Neural cell (in vitro differentiated cells): ENCODE measurements around the gene GMPR. TPM values are rescaled to one million over a fixed set of nuclear protein-coding genes. Genes with fewer than 3 reads are reported as not detected.

Experiments
- H2AFZ ChIP-seq: fragments of 200-600, 300-800 bp; sonication (generic), shearing (Covaris generic); 2 replicates; pipeline ENCODE4 v1.6.0; 2014; ENCODE audit warnings: low read depth, mild to moderate bottlenecking, antibody characterized with exemption, low read length, moderate library complexity
- H3F3A ChIP-seq: fragments of 200-600 bp; shearing (Covaris generic); 2 replicates; pipeline ENCODE4 v1.6.1; 2016; ENCODE audit warnings: mild to moderate bottlenecking, moderate library complexity, mixed read lengths, antibody characterized with exemption, low read length; ENCODE audit not compliant: insufficient read depth, poor library complexity, severe bottlenecking
- H3K27ac ChIP-seq: fragments of 200-600, 300-800 bp; sonication (generic), shearing (Covaris generic); 2 replicates; pipeline ENCODE4 v1.5.1; 2014; ENCODE audit warnings: mild to moderate bottlenecking, low read length, moderate library complexity
- H3K27me3 ChIP-seq: fragments of 300-800, 200-600 bp; sonication (generic), shearing (Covaris generic); 2 replicates; pipeline ENCODE4 v1.6.0; 2014; ENCODE audit warnings: mild to moderate bottlenecking, low read depth, low read length, moderate library complexity; ENCODE audit not compliant: insufficient read depth
- H3K36me3 ChIP-seq: fragments of 300-800, 200-600 bp; sonication (generic), shearing (Covaris generic); 2 replicates; pipeline ENCODE4 v1.5.1; 2014; ENCODE audit warnings: mild to moderate bottlenecking, antibody characterized with exemption, low read length, moderate library complexity; ENCODE audit not compliant: insufficient read depth
- H3K4me2 ChIP-seq: fragments of 300-800, 200-600 bp; sonication (generic), shearing (Covaris generic); 2 replicates; pipeline ENCODE4 v1.6.0; 2014; ENCODE audit warnings: mild to moderate bottlenecking, low read length
- H3K4me3 ChIP-seq: fragments of 300-800, 200-600 bp; sonication (generic), shearing (Covaris generic); 2 replicates; pipeline ENCODE4 v1.5.1; 2014; ENCODE audit warnings: mild to moderate bottlenecking, low read length, moderate library complexity
- H3K79me2 ChIP-seq: fragments of 200-600 bp; shearing (Covaris generic); replicated peaks from 2 replicates; pipeline ENCODE4 v1.6.0; 2014; ENCODE audit warnings: mild to moderate bottlenecking, low read length, moderate library complexity; ENCODE audit not compliant: insufficient read depth
- H3K9ac ChIP-seq: fragments of 300-800, 200-600 bp; sonication (generic), shearing (Covaris generic); 2 replicates; pipeline ENCODE4 v1.6.1; 2016; ENCODE audit warnings: mild to moderate bottlenecking, low read length, mixed read lengths
- H3K9me2 ChIP-seq: fragments of 200-600 bp; shearing (Covaris generic); 2 replicates; pipeline ENCODE4 v1.6.1; 2016; ENCODE audit warnings: mild to moderate bottlenecking, low read length, mixed read lengths; ENCODE audit not compliant: insufficient read depth
- H3K9me3 ChIP-seq: fragments of 200-600, 300-800 bp; sonication (generic), shearing (Covaris generic); 2 replicates; pipeline ENCODE4 v1.6.1; 2016; ENCODE audit warnings: mild to moderate bottlenecking, mixed run types, low read length, moderate library complexity, mixed read lengths
- H4K20me1 ChIP-seq: fragments of 200-600 bp; shearing (Covaris generic); 2 replicates; pipeline ENCODE4 v1.6.1; 2016; ENCODE audit warnings: mild to moderate bottlenecking, mixed run types; ENCODE audit not compliant: insufficient read depth
- EP300 ChIP-seq: fragments of 450-650 bp; conservative IDR thresholded peaks from 2 replicates; pipeline ENCODE4 v1.6.1; 2014; ENCODE audit warnings: antibody characterized with exemption, mild to moderate bottlenecking, moderate library complexity; ENCODE audit not compliant: poor library complexity, severe bottlenecking
- EZH2 ChIP-seq: fragments of 200-600, 300-800 bp; shearing (Covaris generic), sonication (generic); IDR thresholded peaks from 2 replicates; pipeline ENCODE4 v1.6.1; 2014; ENCODE audit warnings: antibody characterized with exemption, low read length, borderline replicate concordance, mild to moderate bottlenecking; ENCODE audit not compliant: insufficient read depth, poor library complexity, severe bottlenecking
- MXI1 ChIP-seq: fragments of 450-650 bp; conservative IDR thresholded peaks from 2 replicates; pipeline ENCODE4 v1.6.1; 2014; ENCODE audit warnings: antibody characterized with exemption, mild to moderate bottlenecking; ENCODE audit not compliant: poor library complexity, severe bottlenecking
- POLR2AphosphoS5 ChIP-seq: IDR thresholded peaks from 2 replicates; pipeline ENCODE4 v1.6.1; 2012
- RAD21 ChIP-seq: fragments of 450-650 bp; conservative IDR thresholded peaks from 2 replicates; pipeline ENCODE4 v1.6.1; 2014; ENCODE audit warnings: antibody characterized with exemption, mild to moderate bottlenecking, moderate library complexity
- SMC3 ChIP-seq: fragments of 450-650 bp; conservative IDR thresholded peaks from 2 replicates; pipeline ENCODE4 v1.6.1; 2014; ENCODE audit warnings: antibody characterized with exemption, mild to moderate bottlenecking, moderate library complexity; ENCODE audit not compliant: poor library complexity
- TAF1 ChIP-seq: IDR thresholded peaks from 2 replicates; pipeline ENCODE4 v1.6.1; 2012; ENCODE audit warnings: low read depth
- polyA minus RNA-seq: library from RNA; depleted of rRNA, polyadenylated mRNA; stranded (reverse); fragments of >200 nt; gene quantifications from 2 replicates; pipeline ENCODE4 v1.2.3, GENCODE V29; 2014
- polyA plus RNA-seq: library from polyadenylated mRNA; depleted of rRNA; stranded (reverse); fragments of >200 nt; gene quantifications from 2 replicates; pipeline ENCODE4 v1.2.3, GENCODE V29; 2014
- TF ChIP-seq, protein P1 (sequence below): fragments of 450-650 bp; IDR thresholded peaks from 2 replicates; pipeline ENCODE4 v1.5.1; 2014; ENCODE audit warnings: antibody characterized with exemption, mild to moderate bottlenecking, moderate library complexity; ENCODE audit not compliant: poor library complexity, severe bottlenecking
- TF ChIP-seq, protein P2 (sequence below): IDR thresholded peaks from 2 replicates; pipeline ENCODE4 v1.6.1; 2012; ENCODE audit warnings: borderline replicate concordance

GMPR gene
- polyA plus RNA-seq (1.6 TPM in 1 of 2 replicates, not detected in the other), polyA minus RNA-seq (not detected in 2 replicates)

DNA sequence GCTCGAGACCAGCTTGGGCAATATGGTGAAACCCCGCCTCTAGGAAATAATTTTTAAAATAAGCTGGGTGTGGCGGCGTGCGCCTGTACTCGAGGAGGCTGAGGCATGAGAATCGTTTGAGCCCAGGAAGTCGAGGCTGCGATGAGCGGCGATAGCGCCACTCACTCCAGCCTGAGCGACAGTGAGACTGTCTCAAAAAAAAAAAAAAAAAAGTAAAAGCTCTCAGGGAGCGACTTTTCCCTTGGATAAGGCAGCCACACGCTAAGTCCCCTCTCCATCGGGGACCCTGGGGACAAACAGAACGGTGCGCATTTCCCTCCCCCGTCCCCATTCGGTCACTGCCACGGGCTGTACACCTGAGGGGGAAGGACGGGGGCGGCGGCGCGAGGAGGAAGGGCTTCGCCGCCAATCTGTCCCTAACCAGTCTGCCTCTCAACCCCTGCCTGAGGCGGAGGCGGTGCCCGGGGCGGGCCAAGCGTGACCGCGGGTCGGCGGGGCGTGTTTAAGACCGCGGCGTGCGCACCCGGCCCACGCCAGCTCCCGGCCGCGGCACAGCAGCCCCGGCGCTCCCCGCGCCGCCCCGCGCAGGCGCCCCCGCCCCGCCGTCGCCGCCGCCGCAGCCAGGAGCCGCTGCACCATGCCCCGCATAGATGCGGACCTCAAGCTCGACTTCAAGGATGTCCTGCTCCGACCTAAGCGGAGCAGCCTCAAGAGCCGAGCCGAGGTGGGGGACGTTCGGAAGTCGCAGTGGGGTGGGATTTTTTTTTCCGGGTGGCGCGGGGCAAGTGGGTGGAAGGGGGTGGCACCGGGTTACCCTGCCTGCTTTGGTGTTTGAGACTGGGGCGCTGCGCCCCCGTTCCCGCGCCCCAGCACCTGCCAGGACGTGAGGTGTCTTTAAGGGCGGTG lies at the start of gene GMPR:
TSS of gene GMPR (plus strand) at position 531 of the 906 bp plus-strand sequence. CDS start at position 638, 107 bp downstream.
- Histone ChIP-seq H3K36me3 (no peaks in the 10 kb centered on the region), H4K20me1 (no peaks in the 10 kb centered on the region), H3K4me2 (peak within 1 kb of the TSS; percentile 30), H3K27ac (no peak within 1 kb of the TSS), H3K27me3 (peaks cover 31% of the 10 kb centered on the region), H3K79me2 (no peaks in the 10 kb centered on the region), H3F3A (no peaks in the 10 kb centered on the region), H3K9me2 (no peaks in the 10 kb centered on the region), H2AFZ (no peak within 1 kb of the TSS), H3K9ac (peak within 1 kb of the TSS; percentile 47), H3K4me3 (peak within 1 kb of the TSS; percentile 72), H3K9me3 (no peaks in the 10 kb centered on the region)
- no peak for TF ChIP-seq POLR2AphosphoS5
- no peak for TF ChIP-seq RAD21
- TF ChIP-seq, protein P1, sequence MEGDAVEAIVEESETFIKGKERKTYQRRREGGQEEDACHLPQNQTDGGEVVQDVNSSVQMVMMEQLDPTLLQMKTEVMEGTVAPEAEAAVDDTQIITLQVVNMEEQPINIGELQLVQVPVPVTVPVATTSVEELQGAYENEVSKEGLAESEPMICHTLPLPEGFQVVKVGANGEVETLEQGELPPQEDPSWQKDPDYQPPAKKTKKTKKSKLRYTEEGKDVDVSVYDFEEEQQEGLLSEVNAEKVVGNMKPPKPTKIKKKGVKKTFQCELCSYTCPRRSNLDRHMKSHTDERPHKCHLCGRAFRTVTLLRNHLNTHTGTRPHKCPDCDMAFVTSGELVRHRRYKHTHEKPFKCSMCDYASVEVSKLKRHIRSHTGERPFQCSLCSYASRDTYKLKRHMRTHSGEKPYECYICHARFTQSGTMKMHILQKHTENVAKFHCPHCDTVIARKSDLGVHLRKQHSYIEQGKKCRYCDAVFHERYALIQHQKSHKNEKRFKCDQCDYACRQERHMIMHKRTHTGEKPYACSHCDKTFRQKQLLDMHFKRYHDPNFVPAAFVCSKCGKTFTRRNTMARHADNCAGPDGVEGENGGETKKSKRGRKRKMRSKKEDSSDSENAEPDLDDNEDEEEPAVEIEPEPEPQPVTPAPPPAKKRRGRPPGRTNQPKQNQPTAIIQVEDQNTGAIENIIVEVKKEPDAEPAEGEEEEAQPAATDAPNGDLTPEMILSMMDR, result peak; percentile 38
- TF ChIP-seq SMC3, result no peak

DNA sequence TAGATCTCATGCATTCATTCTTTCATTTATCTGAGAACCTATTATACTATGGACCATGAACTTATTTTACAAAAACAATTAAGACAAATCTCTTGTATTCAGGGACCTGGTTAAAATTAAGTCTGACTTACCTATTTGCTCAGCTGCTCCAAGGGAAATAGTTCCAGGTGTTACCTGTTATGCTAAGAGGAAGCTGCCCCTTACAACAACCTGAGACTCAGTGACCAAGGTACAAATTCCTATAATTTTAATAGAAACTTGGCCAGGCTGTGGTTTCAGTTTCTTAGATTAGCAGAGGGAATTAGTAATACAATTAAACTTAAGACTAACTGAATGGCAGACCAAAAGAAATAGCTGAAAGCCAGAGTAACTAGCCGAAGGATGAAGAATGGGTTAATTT lies 48.2 kb upstream of the GMPR start:
- Histone ChIP-seq H3K9me2 (no peaks in the 10 kb centered on the region), H3K27me3 (no peaks in the 10 kb centered on the region), H3K36me3 (no peaks in the 10 kb centered on the region), H3K9me3 (no peaks in the 10 kb centered on the region), H3K4me3 (no peak overlapping the region), H3K27ac (no peak overlapping the region), H3K79me2 (no peaks in the 10 kb centered on the region), H2AFZ (no peak overlapping the region), H3K9ac (no peak overlapping the region), H3F3A (no peaks in the 10 kb centered on the region), H4K20me1 (no peaks in the 10 kb centered on the region), H3K4me2 (no peak overlapping the region)
- no peak for TF ChIP-seq EZH2
- TF ChIP-seq, protein P1, result no peak
- TF ChIP-seq RAD21, result no peak
- TF ChIP-seq MXI1, result no peak
- TF ChIP-seq POLR2AphosphoS5, result no peak
- TF ChIP-seq SMC3, result no peak
- no peak for TF ChIP-seq EP300
- no peak for TF ChIP-seq TAF1
- TF ChIP-seq, protein P2, sequence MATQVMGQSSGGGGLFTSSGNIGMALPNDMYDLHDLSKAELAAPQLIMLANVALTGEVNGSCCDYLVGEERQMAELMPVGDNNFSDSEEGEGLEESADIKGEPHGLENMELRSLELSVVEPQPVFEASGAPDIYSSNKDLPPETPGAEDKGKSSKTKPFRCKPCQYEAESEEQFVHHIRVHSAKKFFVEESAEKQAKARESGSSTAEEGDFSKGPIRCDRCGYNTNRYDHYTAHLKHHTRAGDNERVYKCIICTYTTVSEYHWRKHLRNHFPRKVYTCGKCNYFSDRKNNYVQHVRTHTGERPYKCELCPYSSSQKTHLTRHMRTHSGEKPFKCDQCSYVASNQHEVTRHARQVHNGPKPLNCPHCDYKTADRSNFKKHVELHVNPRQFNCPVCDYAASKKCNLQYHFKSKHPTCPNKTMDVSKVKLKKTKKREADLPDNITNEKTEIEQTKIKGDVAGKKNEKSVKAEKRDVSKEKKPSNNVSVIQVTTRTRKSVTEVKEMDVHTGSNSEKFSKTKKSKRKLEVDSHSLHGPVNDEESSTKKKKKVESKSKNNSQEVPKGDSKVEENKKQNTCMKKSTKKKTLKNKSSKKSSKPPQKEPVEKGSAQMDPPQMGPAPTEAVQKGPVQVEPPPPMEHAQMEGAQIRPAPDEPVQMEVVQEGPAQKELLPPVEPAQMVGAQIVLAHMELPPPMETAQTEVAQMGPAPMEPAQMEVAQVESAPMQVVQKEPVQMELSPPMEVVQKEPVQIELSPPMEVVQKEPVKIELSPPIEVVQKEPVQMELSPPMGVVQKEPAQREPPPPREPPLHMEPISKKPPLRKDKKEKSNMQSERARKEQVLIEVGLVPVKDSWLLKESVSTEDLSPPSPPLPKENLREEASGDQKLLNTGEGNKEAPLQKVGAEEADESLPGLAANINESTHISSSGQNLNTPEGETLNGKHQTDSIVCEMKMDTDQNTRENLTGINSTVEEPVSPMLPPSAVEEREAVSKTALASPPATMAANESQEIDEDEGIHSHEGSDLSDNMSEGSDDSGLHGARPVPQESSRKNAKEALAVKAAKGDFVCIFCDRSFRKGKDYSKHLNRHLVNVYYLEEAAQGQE, result no peak
